Neural cell (in vitro differentiated cells): ENCODE measurements around the gene CLSTN1. TPM values are rescaled to one million over a fixed set of nuclear protein-coding genes. Genes with fewer than 3 reads are reported as not detected.

ENCODE experiments used
- H2AFZ ChIP-seq: fragments of 200-600, 300-800 bp; sonication (generic), shearing (Covaris generic); 2 replicates; pipeline ENCODE4 v1.6.0; 2014; ENCODE audit warnings: low read depth, mild to moderate bottlenecking, antibody characterized with exemption, low read length, moderate library complexity
- H3F3A ChIP-seq: fragments of 200-600 bp; shearing (Covaris generic); 2 replicates; pipeline ENCODE4 v1.6.1; 2016; ENCODE audit warnings: mild to moderate bottlenecking, moderate library complexity, mixed read lengths, antibody characterized with exemption, low read length; ENCODE audit not compliant: insufficient read depth, poor library complexity, severe bottlenecking
- H3K27ac ChIP-seq: fragments of 200-600, 300-800 bp; sonication (generic), shearing (Covaris generic); 2 replicates; pipeline ENCODE4 v1.5.1; 2014; ENCODE audit warnings: mild to moderate bottlenecking, low read length, moderate library complexity
- H3K27me3 ChIP-seq: fragments of 300-800, 200-600 bp; sonication (generic), shearing (Covaris generic); 2 replicates; pipeline ENCODE4 v1.6.0; 2014; ENCODE audit warnings: mild to moderate bottlenecking, low read depth, low read length, moderate library complexity; ENCODE audit not compliant: insufficient read depth
- H3K36me3 ChIP-seq: fragments of 300-800, 200-600 bp; sonication (generic), shearing (Covaris generic); 2 replicates; pipeline ENCODE4 v1.5.1; 2014; ENCODE audit warnings: mild to moderate bottlenecking, antibody characterized with exemption, low read length, moderate library complexity; ENCODE audit not compliant: insufficient read depth
- H3K4me2 ChIP-seq: fragments of 300-800, 200-600 bp; sonication (generic), shearing (Covaris generic); 2 replicates; pipeline ENCODE4 v1.6.0; 2014; ENCODE audit warnings: mild to moderate bottlenecking, low read length
- H3K4me3 ChIP-seq: fragments of 300-800, 200-600 bp; sonication (generic), shearing (Covaris generic); 2 replicates; pipeline ENCODE4 v1.5.1; 2014; ENCODE audit warnings: mild to moderate bottlenecking, low read length, moderate library complexity
- H3K79me2 ChIP-seq: fragments of 200-600 bp; shearing (Covaris generic); replicated peaks from 2 replicates; pipeline ENCODE4 v1.6.0; 2014; ENCODE audit warnings: mild to moderate bottlenecking, low read length, moderate library complexity; ENCODE audit not compliant: insufficient read depth
- H3K9ac ChIP-seq: fragments of 300-800, 200-600 bp; sonication (generic), shearing (Covaris generic); 2 replicates; pipeline ENCODE4 v1.6.1; 2016; ENCODE audit warnings: mild to moderate bottlenecking, low read length, mixed read lengths
- H3K9me2 ChIP-seq: fragments of 200-600 bp; shearing (Covaris generic); 2 replicates; pipeline ENCODE4 v1.6.1; 2016; ENCODE audit warnings: mild to moderate bottlenecking, low read length, mixed read lengths; ENCODE audit not compliant: insufficient read depth
- H3K9me3 ChIP-seq: fragments of 200-600, 300-800 bp; sonication (generic), shearing (Covaris generic); 2 replicates; pipeline ENCODE4 v1.6.1; 2016; ENCODE audit warnings: mild to moderate bottlenecking, mixed run types, low read length, moderate library complexity, mixed read lengths
- H4K20me1 ChIP-seq: fragments of 200-600 bp; shearing (Covaris generic); 2 replicates; pipeline ENCODE4 v1.6.1; 2016; ENCODE audit warnings: mild to moderate bottlenecking, mixed run types; ENCODE audit not compliant: insufficient read depth
- EP300 ChIP-seq: fragments of 450-650 bp; conservative IDR thresholded peaks from 2 replicates; pipeline ENCODE4 v1.6.1; 2014; ENCODE audit warnings: antibody characterized with exemption, mild to moderate bottlenecking, moderate library complexity; ENCODE audit not compliant: poor library complexity, severe bottlenecking
- EZH2 ChIP-seq: fragments of 200-600, 300-800 bp; shearing (Covaris generic), sonication (generic); IDR thresholded peaks from 2 replicates; pipeline ENCODE4 v1.6.1; 2014; ENCODE audit warnings: antibody characterized with exemption, low read length, borderline replicate concordance, mild to moderate bottlenecking; ENCODE audit not compliant: insufficient read depth, poor library complexity, severe bottlenecking
- MXI1 ChIP-seq: fragments of 450-650 bp; conservative IDR thresholded peaks from 2 replicates; pipeline ENCODE4 v1.6.1; 2014; ENCODE audit warnings: antibody characterized with exemption, mild to moderate bottlenecking; ENCODE audit not compliant: poor library complexity, severe bottlenecking
- POLR2AphosphoS5 ChIP-seq: IDR thresholded peaks from 2 replicates; pipeline ENCODE4 v1.6.1; 2012
- RAD21 ChIP-seq: fragments of 450-650 bp; conservative IDR thresholded peaks from 2 replicates; pipeline ENCODE4 v1.6.1; 2014; ENCODE audit warnings: antibody characterized with exemption, mild to moderate bottlenecking, moderate library complexity
- SMC3 ChIP-seq: fragments of 450-650 bp; conservative IDR thresholded peaks from 2 replicates; pipeline ENCODE4 v1.6.1; 2014; ENCODE audit warnings: antibody characterized with exemption, mild to moderate bottlenecking, moderate library complexity; ENCODE audit not compliant: poor library complexity
- TAF1 ChIP-seq: IDR thresholded peaks from 2 replicates; pipeline ENCODE4 v1.6.1; 2012; ENCODE audit warnings: low read depth
- polyA plus RNA-seq: library from polyadenylated mRNA; depleted of rRNA; stranded (reverse); fragments of >200 nt; gene quantifications from 2 replicates; pipeline ENCODE4 v1.2.3, GENCODE V29; 2014
- TF ChIP-seq, protein P1 (sequence below): IDR thresholded peaks from 2 replicates; pipeline ENCODE4 v1.6.1; 2012; ENCODE audit warnings: borderline replicate concordance
- TF ChIP-seq, protein P2 (sequence below): fragments of 450-650 bp; IDR thresholded peaks from 2 replicates; pipeline ENCODE4 v1.5.1; 2014; ENCODE audit warnings: antibody characterized with exemption, mild to moderate bottlenecking, moderate library complexity; ENCODE audit not compliant: poor library complexity, severe bottlenecking

The CLSTN1 gene
- polyA plus RNA-seq, 1 donor from 2014 or later: 77.2 TPM

DNA sequence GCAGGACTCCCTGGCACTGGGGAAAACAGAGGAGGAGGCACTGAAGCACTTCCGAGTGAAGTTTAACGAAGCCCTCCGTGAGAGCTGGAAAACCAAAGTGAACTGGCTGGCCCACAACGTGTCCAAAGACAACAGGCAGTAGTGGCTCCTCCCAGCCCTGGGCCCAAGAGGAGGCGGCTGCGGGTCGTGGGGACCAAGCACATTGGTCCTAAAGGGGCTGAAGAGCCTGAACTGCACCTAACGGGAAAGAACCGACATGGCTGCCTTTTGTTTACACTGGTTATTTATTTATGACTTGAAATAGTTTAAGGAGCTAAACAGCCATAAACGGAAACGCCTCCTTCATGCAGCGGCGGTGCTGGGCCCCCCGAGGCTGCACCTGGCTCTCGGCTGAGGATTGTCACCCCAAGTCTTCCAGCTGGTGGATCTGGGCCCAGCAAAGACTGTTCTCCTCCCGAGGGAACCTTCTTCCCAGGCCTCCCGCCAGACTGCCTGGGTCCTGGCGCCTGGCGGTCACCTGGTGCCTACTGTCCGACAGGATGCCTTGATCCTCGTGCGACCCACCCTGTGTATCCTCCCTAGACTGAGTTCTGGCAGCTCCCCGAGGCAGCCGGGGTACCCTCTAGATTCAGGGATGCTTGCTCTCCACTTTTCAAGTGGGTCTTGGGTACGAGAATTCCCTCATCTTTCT, 96.7 kb downstream of the CLSTN1 start:
- Histone ChIP-seq H3F3A (no peaks in the 10 kb centered on the region), H3K4me3 (no peak overlapping the region), H3K9me2 (no peaks in the 10 kb centered on the region), H3K9me3 (no peaks in the 10 kb centered on the region), H3K4me2 (no peak overlapping the region), H3K27ac (no peak overlapping the region), H2AFZ (no peak overlapping the region), H3K27me3 (no peaks in the 10 kb centered on the region), H3K36me3 (no peaks in the 10 kb centered on the region), H3K79me2 (no peaks in the 10 kb centered on the region), H4K20me1 (no peaks in the 10 kb centered on the region), H3K9ac (no peak overlapping the region)
- TF ChIP-seq TAF1 (no peak), MXI1 (no peak), RAD21 (no peak), EZH2 (no peak), EP300 (no peak), SMC3 (no peak), POLR2AphosphoS5 (no peak)
- TF ChIP-seq, protein P1, sequence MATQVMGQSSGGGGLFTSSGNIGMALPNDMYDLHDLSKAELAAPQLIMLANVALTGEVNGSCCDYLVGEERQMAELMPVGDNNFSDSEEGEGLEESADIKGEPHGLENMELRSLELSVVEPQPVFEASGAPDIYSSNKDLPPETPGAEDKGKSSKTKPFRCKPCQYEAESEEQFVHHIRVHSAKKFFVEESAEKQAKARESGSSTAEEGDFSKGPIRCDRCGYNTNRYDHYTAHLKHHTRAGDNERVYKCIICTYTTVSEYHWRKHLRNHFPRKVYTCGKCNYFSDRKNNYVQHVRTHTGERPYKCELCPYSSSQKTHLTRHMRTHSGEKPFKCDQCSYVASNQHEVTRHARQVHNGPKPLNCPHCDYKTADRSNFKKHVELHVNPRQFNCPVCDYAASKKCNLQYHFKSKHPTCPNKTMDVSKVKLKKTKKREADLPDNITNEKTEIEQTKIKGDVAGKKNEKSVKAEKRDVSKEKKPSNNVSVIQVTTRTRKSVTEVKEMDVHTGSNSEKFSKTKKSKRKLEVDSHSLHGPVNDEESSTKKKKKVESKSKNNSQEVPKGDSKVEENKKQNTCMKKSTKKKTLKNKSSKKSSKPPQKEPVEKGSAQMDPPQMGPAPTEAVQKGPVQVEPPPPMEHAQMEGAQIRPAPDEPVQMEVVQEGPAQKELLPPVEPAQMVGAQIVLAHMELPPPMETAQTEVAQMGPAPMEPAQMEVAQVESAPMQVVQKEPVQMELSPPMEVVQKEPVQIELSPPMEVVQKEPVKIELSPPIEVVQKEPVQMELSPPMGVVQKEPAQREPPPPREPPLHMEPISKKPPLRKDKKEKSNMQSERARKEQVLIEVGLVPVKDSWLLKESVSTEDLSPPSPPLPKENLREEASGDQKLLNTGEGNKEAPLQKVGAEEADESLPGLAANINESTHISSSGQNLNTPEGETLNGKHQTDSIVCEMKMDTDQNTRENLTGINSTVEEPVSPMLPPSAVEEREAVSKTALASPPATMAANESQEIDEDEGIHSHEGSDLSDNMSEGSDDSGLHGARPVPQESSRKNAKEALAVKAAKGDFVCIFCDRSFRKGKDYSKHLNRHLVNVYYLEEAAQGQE: no peak
- TF ChIP-seq, protein P2, sequence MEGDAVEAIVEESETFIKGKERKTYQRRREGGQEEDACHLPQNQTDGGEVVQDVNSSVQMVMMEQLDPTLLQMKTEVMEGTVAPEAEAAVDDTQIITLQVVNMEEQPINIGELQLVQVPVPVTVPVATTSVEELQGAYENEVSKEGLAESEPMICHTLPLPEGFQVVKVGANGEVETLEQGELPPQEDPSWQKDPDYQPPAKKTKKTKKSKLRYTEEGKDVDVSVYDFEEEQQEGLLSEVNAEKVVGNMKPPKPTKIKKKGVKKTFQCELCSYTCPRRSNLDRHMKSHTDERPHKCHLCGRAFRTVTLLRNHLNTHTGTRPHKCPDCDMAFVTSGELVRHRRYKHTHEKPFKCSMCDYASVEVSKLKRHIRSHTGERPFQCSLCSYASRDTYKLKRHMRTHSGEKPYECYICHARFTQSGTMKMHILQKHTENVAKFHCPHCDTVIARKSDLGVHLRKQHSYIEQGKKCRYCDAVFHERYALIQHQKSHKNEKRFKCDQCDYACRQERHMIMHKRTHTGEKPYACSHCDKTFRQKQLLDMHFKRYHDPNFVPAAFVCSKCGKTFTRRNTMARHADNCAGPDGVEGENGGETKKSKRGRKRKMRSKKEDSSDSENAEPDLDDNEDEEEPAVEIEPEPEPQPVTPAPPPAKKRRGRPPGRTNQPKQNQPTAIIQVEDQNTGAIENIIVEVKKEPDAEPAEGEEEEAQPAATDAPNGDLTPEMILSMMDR: no peak

DNA sequence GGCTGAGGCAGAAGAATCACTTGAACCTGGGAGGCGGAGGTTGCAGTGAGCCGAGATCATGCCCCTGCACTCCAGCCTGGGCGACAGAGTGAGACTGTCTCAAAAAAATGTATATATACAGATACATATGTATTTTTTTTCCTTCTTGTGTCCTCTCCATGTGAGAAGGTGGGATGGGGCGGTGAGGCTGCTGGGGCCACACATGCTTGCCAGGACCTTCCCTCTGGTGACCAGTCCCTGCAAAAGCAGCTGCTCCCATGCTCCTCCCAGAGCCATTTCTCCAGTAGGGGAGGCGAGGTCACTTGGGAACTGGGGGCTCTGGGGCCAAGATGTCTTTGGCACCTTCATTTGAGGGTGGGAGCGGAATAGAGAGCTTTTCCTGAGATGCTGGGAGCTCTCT, 97.4 kb downstream of the CLSTN1 start:
- Histone ChIP-seq H3K9me3 (no peaks in the 10 kb centered on the region), H3K4me2 (no peak overlapping the region), H3K36me3 (no peaks in the 10 kb centered on the region), H3K79me2 (no peaks in the 10 kb centered on the region), H3F3A (no peaks in the 10 kb centered on the region), H4K20me1 (no peaks in the 10 kb centered on the region), H3K4me3 (no peak overlapping the region), H3K27me3 (no peaks in the 10 kb centered on the region), H2AFZ (no peak overlapping the region), H3K9me2 (no peaks in the 10 kb centered on the region), H3K9ac (no peak overlapping the region), H3K27ac (no peak overlapping the region)
- no peak for TF ChIP-seq POLR2AphosphoS5
- TF ChIP-seq, protein P2: no peak
- TF ChIP-seq SMC3: no peak
- TF ChIP-seq, protein P1: no peak
